Measurements from ENCODE around the gene DDX43.

The DDX43 gene

GRCh38 chr6:73394577-73395354 is at the start of gene DDX43:
Gene DDX43 (plus strand): TSS chr6:73394828. CDS start chr6:73394906, 78 bp downstream.
- Mint-ChIP-seq H3K36me3 (no peaks in the 10 kb centered on the region), H3K4me1 (no peaks in the 10 kb centered on the region), H3K9me3 (peaks cover 3 to 5% of the 10 kb centered on the region in 2 donors), H3K27ac (peak within 1 kb of the TSS; percentile 96), H3K27me3 (no peaks in the 10 kb centered on the region), H3K4me3 (peak within 1 kb of the TSS; percentile 83 to 88)
- ATAC-seq (replicated peaks) (peak; percentile 89 to 91), DNase-seq (peak; percentile 55)

GRCh38 chr6:73348550-73349204 is 46.0 kb upstream of the DDX43 start:
- Mint-ChIP-seq H3K4me1 (no peaks in the 10 kb centered on the region), H3K27me3 (peaks cover 33 to 48% of the 10 kb centered on the region in 2 donors), H3K9me3 (no peaks in the 10 kb centered on the region), H3K4me3 (no peak overlapping the region), H3K27ac (no peak overlapping the region), H3K36me3 (no peaks in the 10 kb centered on the region)
- ATAC-seq (replicated peaks) (no peak), DNase-seq (no peak)

GRCh38 chr6:73349311-73349710 is 45.3 kb upstream of the DDX43 start:
- peaks cover 33 to 49% of the 10 kb centered on the region in 2 donors for H3K27me3 Mint-ChIP-seq
- H3K4me3 Mint-ChIP-seq, result no peak overlapping the region
- ATAC-seq (replicated peaks) (no peak), DNase-seq (no peak)
- H3K9me3 Mint-ChIP-seq, result no peaks in the 10 kb centered on the region
- H3K27ac Mint-ChIP-seq, result no peak overlapping the region
- no peaks in the 10 kb centered on the region for H3K36me3 Mint-ChIP-seq
- no peaks in the 10 kb centered on the region for H3K4me1 Mint-ChIP-seq

GRCh38 chr6:73353636-73354593 is 40.7 kb upstream of the DDX43 start, which contains the start of gene DPPA5:
Gene DPPA5 (minus strand): TSS chr6:73354276. CDS start chr6:73354225, 51 bp downstream.
- H3K27ac Mint-ChIP-seq, result no peak within 1 kb of the TSS
- H3K36me3 Mint-ChIP-seq, result no peaks in the 10 kb centered on the region
- no peak within 1 kb of the TSS for H3K4me3 Mint-ChIP-seq
- H3K27me3 Mint-ChIP-seq, result peaks cover 28 to 53% of the 10 kb centered on the region in 2 donors
- no peak for DNase-seq
- no peaks in the 10 kb centered on the region for H3K9me3 Mint-ChIP-seq
- H3K4me1 Mint-ChIP-seq, result no peaks in the 10 kb centered on the region
- no peak for ATAC-seq (replicated peaks)

- H3K4me1 Mint-ChIP-seq, result no peaks in the 10 kb centered on the region
- no peaks in the 10 kb centered on the region for H3K36me3 Mint-ChIP-seq
- H3K4me3 Mint-ChIP-seq, result no peak within 1 kb of the TSS
- peaks cover 11 to 14% of the 10 kb centered on the region in 2 donors for H3K27me3 Mint-ChIP-seq
- H3K27ac Mint-ChIP-seq, result no peak within 1 kb of the TSS
- H3K9me3 Mint-ChIP-seq, result no peaks in the 10 kb centered on the region
- no peak for DNase-seq
- no peak for ATAC-seq (replicated peaks)
Observed at GRCh38 chr6:73362358-73362757, 32.3 kb upstream of the DDX43 start, which contains the start of gene KHDC3L. Gene KHDC3L (plus strand): TSS chr6:73362658. CDS start chr6:73362730, 72 bp downstream.

- Mint-ChIP-seq H3K27me3 (peaks cover 7 to 9% of the 10 kb centered on the region in 2 donors), H3K27ac (no peak overlapping the region), H3K4me1 (no peaks in the 10 kb centered on the region), H3K4me3 (no peak overlapping the region), H3K36me3 (no peaks in the 10 kb centered on the region), H3K9me3 (no peaks in the 10 kb centered on the region)
- no peak for DNase-seq
- ATAC-seq (replicated peaks), result no peak
Observed at GRCh38 chr6:73362869-73363536, 31.6 kb upstream of the DDX43 start.

GRCh38 chr6:73363537-73363875 is 31.1 kb upstream of the DDX43 start:
- Mint-ChIP-seq H3K9me3 (no peaks in the 10 kb centered on the region), H3K4me3 (no peak overlapping the region), H3K27me3 (peaks cover 6 to 7% of the 10 kb centered on the region in 2 donors), H3K36me3 (no peaks in the 10 kb centered on the region), H3K27ac (no peak overlapping the region), H3K4me1 (no peaks in the 10 kb centered on the region)
- DNase-seq (no peak), ATAC-seq (replicated peaks) (no peak)

GRCh38 chr6:73364121-73364520 is 30.5 kb upstream of the DDX43 start:
- H3K27me3 Mint-ChIP-seq, result peaks cover 6 to 7% of the 10 kb centered on the region in 2 donors
- H3K27ac Mint-ChIP-seq, result no peak overlapping the region
- H3K36me3 Mint-ChIP-seq, result no peaks in the 10 kb centered on the region
- DNase-seq, result no peak
- ATAC-seq (replicated peaks), result no peak
- no peaks in the 10 kb centered on the region for H3K9me3 Mint-ChIP-seq
- no peak overlapping the region for H3K4me3 Mint-ChIP-seq
- no peaks in the 10 kb centered on the region for H3K4me1 Mint-ChIP-seq

- DNase-seq (no peak), ATAC-seq (replicated peaks) (no peak)
- Mint-ChIP-seq H3K4me1 (no peaks in the 10 kb centered on the region), H3K4me3 (no peak overlapping the region), H3K36me3 (no peaks in the 10 kb centered on the region), H3K27me3 (peaks cover 5 to 6% of the 10 kb centered on the region in 2 donors), H3K27ac (no peak overlapping the region), H3K9me3 (no peaks in the 10 kb centered on the region)
Observed at GRCh38 chr6:73364549-73364948, 30.1 kb upstream of the DDX43 start.

- no peak overlapping the region for H3K27ac Mint-ChIP-seq
Observed at GRCh38 chr6:73367761-73368355, 26.8 kb upstream of the DDX43 start.

GRCh38 chr6:73368675-73369074 is 26.0 kb upstream of the DDX43 start:
- no peak overlapping the region for H3K4me3 Mint-ChIP-seq
- H3K36me3 Mint-ChIP-seq, result peaks cover 0 to 9% of the 10 kb centered on the region in 2 donors
- H3K27me3 Mint-ChIP-seq, result peaks cover 0 to 3% of the 10 kb centered on the region in 2 donors
- DNase-seq, result no peak
- no peaks in the 10 kb centered on the region for H3K4me1 Mint-ChIP-seq
- H3K9me3 Mint-ChIP-seq, result peaks cover 4 to 9% of the 10 kb centered on the region in 2 donors
- no peak for ATAC-seq (replicated peaks)
- H3K27ac Mint-ChIP-seq, result no peak overlapping the region

More at GRCh38 chr6:73367761-73368355, 26.8 kb upstream of the DDX43 start:
- ATAC-seq (replicated peaks) (no peak), DNase-seq (no peak)
- Mint-ChIP-seq H3K27me3 (peaks cover 0 to 3% of the 10 kb centered on the region in 2 donors), H3K4me3 (no peak overlapping the region), H3K36me3 (peaks cover 0 to 5% of the 10 kb centered on the region in 2 donors), H3K4me1 (no peaks in the 10 kb centered on the region), H3K9me3 (peaks cover 4 to 7% of the 10 kb centered on the region in 2 donors)

- no peaks in the 10 kb centered on the region for H3K4me1 Mint-ChIP-seq
Observed at GRCh38 chr6:73369157-73369556, 25.5 kb upstream of the DDX43 start.

GRCh38 chr6:73369563-73369962 is 25.1 kb upstream of the DDX43 start, which contains the start of gene OOEP:
Gene OOEP (minus strand): TSS chr6:73369897. CDS start chr6:73369792, 105 bp downstream.
- Mint-ChIP-seq H3K4me3 (no peak within 1 kb of the TSS), H3K36me3 (peaks cover 0 to 9% of the 10 kb centered on the region in 2 donors), H3K27me3 (peaks cover 0 to 3% of the 10 kb centered on the region in 2 donors), H3K27ac (no peak within 1 kb of the TSS), H3K9me3 (peaks cover 4 to 9% of the 10 kb centered on the region in 2 donors), H3K4me1 (no peaks in the 10 kb centered on the region)
- ATAC-seq (replicated peaks), result no peak
- no peak for DNase-seq

More at GRCh38 chr6:73369157-73369556, 25.5 kb upstream of the DDX43 start:
- Mint-ChIP-seq H3K27me3 (peaks cover 0 to 3% of the 10 kb centered on the region in 2 donors), H3K9me3 (peaks cover 4 to 9% of the 10 kb centered on the region in 2 donors), H3K27ac (no peak overlapping the region), H3K4me3 (no peak overlapping the region), H3K36me3 (peaks cover 0 to 9% of the 10 kb centered on the region in 2 donors)
- no peak for DNase-seq
- ATAC-seq (replicated peaks), result no peak
